Cardiac fibroblast (primary cell): Measurements from ENCODE around the gene ELP5.

Source experiments
- DNase-seq, 2 donors: peaks; one replicate each; pipeline versions ENCODE4 v3.0.0 to v3.0.0-alpha.2; 2010; ENCODE audit warnings: low read depth in 2 of 2
- H3K4me3 ChIP-seq, 2 donors: replicated peaks in 1 of 2; 1 replicate in 1 of 2; 2 replicates in 1 of 2; pipeline ENCODE4 v1.5.1; 2011; ENCODE audit warnings: low read depth in 2 of 2, low read length in 2 of 2, mild to moderate bottlenecking in 2 of 2, moderate library complexity in 1 of 2
- CTCF ChIP-seq: IDR thresholded peaks from one replicate; pipeline ENCODE4 v1.5.1; 2011; ENCODE audit warnings: low read depth, mild to moderate bottlenecking, low read length, inconsistent platforms

ELP5 gene

DNA sequence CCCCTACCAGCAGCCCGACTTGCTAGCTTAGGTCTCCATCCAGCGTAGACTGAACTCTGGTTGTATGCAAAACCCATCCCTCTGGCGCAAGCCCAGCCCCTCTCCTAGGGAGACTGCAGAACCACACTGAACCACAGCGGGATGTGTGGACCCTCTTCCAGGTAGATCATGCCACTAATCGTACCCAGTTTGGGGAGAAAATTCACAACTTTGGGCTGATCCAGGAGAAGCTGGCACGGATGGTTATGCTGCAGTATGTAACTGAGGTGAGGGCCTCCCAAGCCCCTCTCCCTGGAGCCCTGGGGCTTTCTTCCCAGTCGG is 29.1 kb upstream of the ELP5 start:
- no peak for TF ChIP-seq CTCF
- no peak overlapping the region for H3K4me3 ChIP-seq
- no peak for DNase-seq

DNA sequence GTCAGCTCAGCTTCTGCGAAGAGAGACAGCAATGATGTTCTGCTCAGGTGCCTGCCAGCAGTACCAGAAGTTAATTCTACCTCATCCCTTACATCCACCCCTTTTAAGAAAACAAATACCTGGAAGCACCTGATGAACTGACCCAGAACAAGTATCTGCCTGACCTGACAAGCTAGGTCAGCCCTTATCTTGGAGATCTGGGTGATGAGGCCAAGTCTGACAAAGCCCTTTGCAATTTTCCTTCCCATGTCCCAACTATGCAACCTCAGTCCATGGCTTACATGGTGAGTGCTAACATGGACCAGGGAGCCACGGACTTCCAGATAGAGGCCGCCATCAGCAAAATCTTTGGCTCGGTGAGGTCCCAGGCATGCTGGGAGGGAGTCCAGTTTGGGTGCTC is 28.6 kb upstream of the ELP5 start:
- no peak for DNase-seq
- TF ChIP-seq CTCF: no peak
- no peak overlapping the region for H3K4me3 ChIP-seq

DNA sequence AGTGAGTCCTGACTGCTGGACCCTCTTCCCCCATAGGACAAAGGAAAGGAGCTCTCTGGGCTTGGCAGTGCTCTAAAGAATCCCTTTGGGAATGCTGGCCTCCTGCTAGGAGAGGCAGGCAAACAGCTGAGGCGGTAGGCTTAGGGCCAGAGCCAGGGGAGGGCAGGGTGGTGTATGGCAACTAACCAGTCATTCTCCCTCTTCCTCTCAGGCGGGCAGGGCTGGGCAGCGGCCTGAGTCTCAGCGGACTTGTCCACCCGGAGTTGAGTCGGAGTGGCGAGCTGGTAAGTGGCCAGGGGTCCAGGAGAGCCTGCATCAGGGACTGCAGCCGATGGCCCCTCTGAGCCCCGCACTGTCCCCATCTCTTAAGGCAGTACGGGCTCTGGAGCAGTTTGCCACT is 27.9 kb upstream of the ELP5 start:
- no peak for TF ChIP-seq CTCF
- no peak for DNase-seq
- no peak overlapping the region for H3K4me3 ChIP-seq

DNA sequence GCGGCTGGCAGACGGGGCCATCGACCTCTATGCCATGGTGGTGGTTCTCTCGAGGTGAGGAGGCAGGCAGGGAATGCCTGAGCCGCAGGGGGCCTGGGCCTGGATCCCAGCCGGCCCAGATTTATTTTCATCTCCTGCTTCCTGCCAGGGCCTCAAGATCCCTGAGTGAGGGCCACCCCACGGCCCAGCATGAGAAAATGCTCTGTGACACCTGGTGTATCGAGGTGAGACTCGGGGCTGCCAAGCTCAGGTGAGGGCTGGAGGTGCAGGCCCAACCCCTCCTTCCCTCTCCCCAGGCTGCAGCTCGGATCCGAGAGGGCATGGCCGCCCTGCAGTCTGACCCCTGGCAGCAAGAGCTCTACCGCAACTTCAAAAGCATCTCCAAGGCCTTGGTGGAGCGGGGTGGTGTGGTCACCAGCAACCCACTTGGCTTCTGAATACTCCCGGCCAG is 27.3 kb upstream of the ELP5 start:
- no peak overlapping the region for H3K4me3 ChIP-seq
- no peak for DNase-seq
- TF ChIP-seq CTCF: no peak

GRCh38 chr17:7225711-7226331 is 26.2 kb upstream of the ELP5 start:
- H3K4me3 ChIP-seq: no peak overlapping the region
- TF ChIP-seq CTCF: no peak
- no peak for DNase-seq

- H3K4me3 ChIP-seq: no peak overlapping the region
- no peak for TF ChIP-seq CTCF
Measured at GRCh38 chr17:7226721-7227710, 25.0 kb upstream of the ELP5 start.

More at GRCh38 chr17:7226721-7227710, 25.0 kb upstream of the ELP5 start:
- DNase-seq: no peak
